Osteoblast (primary cell): ENCODE results near the gene CGB1. TPM values are rescaled to one million over a fixed set of nuclear protein-coding genes. Genes with fewer than 3 reads are reported as not detected.

Source experiments
- DNase-seq: peaks from one replicate; pipeline ENCODE4 v3.0.0; 2011; ENCODE audit warnings: low spot score, mixed read lengths; ENCODE audit not compliant: insufficient read length; ENCODE audit errors: missing footprints
- H2AFZ ChIP-seq: 2 replicates; pipeline ENCODE4 v1.6.0; 2011; ENCODE audit warnings: mild to moderate bottlenecking, low read length
- H3K27ac ChIP-seq: 2 replicates; pipeline ENCODE4 v1.5.1; 2011; ENCODE audit warnings: mild to moderate bottlenecking, low read depth, low read length, moderate library complexity
- H3K27me3 ChIP-seq: 2 replicates; pipeline ENCODE4 v1.6.0; 2012; ENCODE audit warnings: mild to moderate bottlenecking, control low read depth, inconsistent platforms, low read length, moderate library complexity; ENCODE audit not compliant: insufficient read depth
- H3K36me3 ChIP-seq: 2 replicates; pipeline ENCODE4 v1.5.1; 2011; ENCODE audit warnings: mild to moderate bottlenecking, low read length, control low read depth, moderate library complexity; ENCODE audit not compliant: insufficient read depth
- H3K4me1 ChIP-seq: 2 replicates; pipeline ENCODE4 v1.5.1; 2011; ENCODE audit warnings: mild to moderate bottlenecking, low read length, control low read depth, moderate library complexity; ENCODE audit not compliant: insufficient read depth
- H3K4me2 ChIP-seq: 2 replicates; pipeline ENCODE4 v1.6.0; 2011; ENCODE audit warnings: mild to moderate bottlenecking, low read length; ENCODE audit not compliant: insufficient read depth
- H3K4me3 ChIP-seq: fragments of 200-600 bp; sonication (generic); 3 replicates; pipeline ENCODE4 v1.5.1; 2012; ENCODE audit warnings: mild to moderate bottlenecking, low read length, inconsistent platforms; ENCODE audit not compliant: insufficient read depth
- H3K79me2 ChIP-seq: 2 replicates; pipeline ENCODE4 v1.6.0; 2012; ENCODE audit warnings: mild to moderate bottlenecking, low read length, control low read depth, inconsistent platforms; ENCODE audit not compliant: insufficient read depth
- H3K9me3 ChIP-seq: 2 replicates; pipeline ENCODE4 v1.5.1; 2011; ENCODE audit warnings: low read depth, low read length, control low read depth
- H4K20me1 ChIP-seq: 2 replicates; pipeline ENCODE4 v1.6.0; 2012; ENCODE audit warnings: mild to moderate bottlenecking, low read length, control low read depth; ENCODE audit not compliant: insufficient read depth
- CTCF ChIP-seq: IDR thresholded peaks from 2 replicates; pipeline ENCODE4 v1.5.1; 2011; ENCODE audit warnings: mild to moderate bottlenecking, low read depth, low read length, moderate library complexity; ENCODE audit errors: extremely low read depth
- total RNA-seq: library from RNA; depleted of rRNA; stranded (reverse); fragments of >200 nt; gene quantifications from 2 replicates; pipeline ENCODE4 v1.2.3, GENCODE V29; 2012

Gene CGB1
- total RNA-seq, 1 donor, result not detected

- Histone ChIP-seq H3K4me3 (peak overlapping the region; percentile 89), H3K36me3 (peaks cover 14% of the 10 kb centered on the region), H3K27me3 (no peaks in the 10 kb centered on the region), H3K79me2 (peaks cover 68% of the 10 kb centered on the region), H3K9me3 (no peaks in the 10 kb centered on the region), H3K4me1 (peaks cover 29% of the 10 kb centered on the region), H3K4me2 (peak overlapping the region; percentile 99), H3K27ac (peak overlapping the region; percentile 85), H4K20me1 (peaks cover 15% of the 10 kb centered on the region), H2AFZ (peak overlapping the region; percentile 82)
- peak; percentile 99 for DNase-seq
- TF ChIP-seq CTCF, result no peak
These were observed 44.7 kb downstream of the CGB1 start for GRCh38 chr19:48991873-48992580.

GRCh38 chr19:48991011-48991609, 45.6 kb downstream of the CGB1 start:
- H3K4me1 ChIP-seq, result peaks cover 29% of the 10 kb centered on the region
- no peaks in the 10 kb centered on the region for H3K27me3 ChIP-seq
- no peak for TF ChIP-seq CTCF
- peaks cover 59% of the 10 kb centered on the region for H3K79me2 ChIP-seq
- H4K20me1 ChIP-seq, result peaks cover 15% of the 10 kb centered on the region
- no peaks in the 10 kb centered on the region for H3K9me3 ChIP-seq
- no peak for DNase-seq
- H3K4me3 ChIP-seq, result no peak overlapping the region
- no peak overlapping the region for H2AFZ ChIP-seq
- peak overlapping the region; percentile 99 for H3K4me2 ChIP-seq
- no peak overlapping the region for H3K27ac ChIP-seq
- H3K36me3 ChIP-seq, result peaks cover 19% of the 10 kb centered on the region

- Histone ChIP-seq H3K9me3 (no peaks in the 10 kb centered on the region), H3K4me1 (peaks cover 29% of the 10 kb centered on the region), H3K79me2 (peaks cover 53% of the 10 kb centered on the region), H3K4me2 (no peak overlapping the region), H3K27ac (no peak overlapping the region), H4K20me1 (peaks cover 15% of the 10 kb centered on the region), H3K27me3 (no peaks in the 10 kb centered on the region), H3K36me3 (peaks cover 25% of the 10 kb centered on the region), H3K4me3 (no peak overlapping the region), H2AFZ (no peak overlapping the region)
- TF ChIP-seq CTCF, result no peak
- DNase-seq, result peak; percentile 26
These were observed 46.3 kb downstream of the CGB1 start for GRCh38 chr19:48990400-48990799.

- H3K9me3 ChIP-seq, result no peaks in the 10 kb centered on the region
- peaks cover 25% of the 10 kb centered on the region for H3K4me1 ChIP-seq
- H3K4me2 ChIP-seq, result no peak overlapping the region
- H2AFZ ChIP-seq, result no peak overlapping the region
- H3K36me3 ChIP-seq, result peaks cover 31% of the 10 kb centered on the region
- H3K79me2 ChIP-seq, result peaks cover 47% of the 10 kb centered on the region
- H4K20me1 ChIP-seq, result peaks cover 16% of the 10 kb centered on the region
- no peak overlapping the region for H3K4me3 ChIP-seq
- DNase-seq, result peak; percentile 51
- no peak for TF ChIP-seq CTCF
- no peak overlapping the region for H3K27ac ChIP-seq
- no peaks in the 10 kb centered on the region for H3K27me3 ChIP-seq
These were observed 46.9 kb downstream of the CGB1 start for GRCh38 chr19:48989701-48990291.
